Stimulated activated CD4-positive, alpha-beta T cell treated with anti-CD3 and anti-CD28 coated beads, Interleukin-12 subunit alpha, Interleukin-12 subunit beta, amount 100 ng/mL, for 48 hours (primary cell): ENCODE measurements around the gene CNTFR.

Source experiments
- DNase-seq, 3 donors: peaks; one replicate each; pipeline ENCODE4 v3.0.0-alpha.2; 2020; ENCODE audit warnings: low read depth in 2 of 3, low spot score in 1 of 3

CNTFR gene

GRCh38 chr9:34572628-34573027 lies 16.9 kb downstream of the CNTFR start:
- no peak for DNase-seq

DNA sequence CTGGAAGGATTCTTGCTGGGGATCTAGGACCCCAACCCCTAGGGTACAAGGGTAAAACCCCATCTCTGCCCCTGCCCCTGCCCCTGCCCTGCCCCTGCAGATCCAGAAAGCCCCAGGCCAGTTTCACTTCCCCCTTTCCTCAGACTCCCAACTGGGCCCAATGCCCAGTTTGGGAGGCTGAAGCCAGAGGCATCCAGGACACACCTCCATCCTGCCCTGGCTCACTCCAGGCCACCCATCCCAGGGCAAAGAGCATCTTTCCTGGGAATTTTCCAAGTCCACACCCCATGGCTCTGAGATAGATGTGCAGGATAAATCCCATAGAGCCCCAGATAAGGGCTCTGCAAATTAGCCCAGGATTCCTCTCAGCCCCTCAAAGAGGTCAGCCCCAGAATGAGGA lies 17.4 kb downstream of the CNTFR start:
- DNase-seq, result no peak

GRCh38 chr9:34571481-34571810 lies 18.1 kb downstream of the CNTFR start:
- no peak for DNase-seq

DNA sequence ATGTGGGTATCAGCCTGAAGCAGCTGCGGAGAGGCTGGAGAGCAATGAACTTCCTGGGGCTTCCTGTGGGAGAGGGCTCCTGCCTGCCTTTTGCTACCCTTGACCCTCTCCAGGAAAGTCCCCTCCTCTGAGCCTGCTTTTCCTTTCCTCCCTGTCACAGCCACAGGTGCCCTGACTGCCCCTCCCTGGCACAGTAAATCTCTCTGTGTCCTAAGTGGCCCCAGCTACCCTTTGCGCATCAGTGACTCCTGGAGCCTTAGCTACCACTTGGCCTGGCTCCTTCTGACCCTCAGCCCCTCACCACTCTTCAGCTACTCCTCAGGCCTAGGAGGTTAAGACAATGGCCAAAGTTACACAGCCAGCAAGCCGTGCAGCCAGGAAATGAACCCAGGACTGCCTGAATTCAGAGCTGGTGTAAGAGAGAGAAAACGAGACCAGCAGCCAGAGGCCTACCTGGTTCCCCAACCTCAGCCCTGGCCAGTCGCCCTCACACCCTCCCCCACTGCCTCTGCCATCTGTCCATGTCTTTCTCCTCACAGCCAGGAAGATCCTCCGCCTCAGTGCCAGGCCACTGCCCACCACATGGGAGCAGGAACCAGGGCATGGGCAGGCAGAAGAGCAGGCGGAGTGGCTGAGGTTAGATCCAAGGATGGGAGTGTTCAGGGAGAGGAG lies 18.6 kb downstream of the CNTFR start:
- DNase-seq, result no peak

DNA sequence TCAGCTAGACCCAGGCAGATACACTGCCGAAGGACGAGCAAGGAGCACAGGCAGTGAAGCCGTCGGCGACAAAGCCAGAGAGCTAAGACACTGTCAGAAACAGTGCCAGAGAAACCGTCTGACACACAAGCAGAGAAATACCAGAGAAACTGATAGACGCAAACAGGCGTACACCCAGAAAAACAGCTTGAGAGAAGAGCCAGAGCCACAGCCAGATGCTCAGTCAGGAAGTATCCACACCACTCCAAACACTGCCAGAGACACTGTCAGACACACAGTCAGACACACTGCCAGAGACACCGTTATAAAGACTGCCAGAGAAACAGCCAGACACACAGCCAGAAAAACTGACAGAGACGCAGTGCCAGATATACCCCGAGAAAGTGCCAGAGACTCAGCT lies 19.1 kb downstream of the CNTFR start:
- no peak for DNase-seq

DNA sequence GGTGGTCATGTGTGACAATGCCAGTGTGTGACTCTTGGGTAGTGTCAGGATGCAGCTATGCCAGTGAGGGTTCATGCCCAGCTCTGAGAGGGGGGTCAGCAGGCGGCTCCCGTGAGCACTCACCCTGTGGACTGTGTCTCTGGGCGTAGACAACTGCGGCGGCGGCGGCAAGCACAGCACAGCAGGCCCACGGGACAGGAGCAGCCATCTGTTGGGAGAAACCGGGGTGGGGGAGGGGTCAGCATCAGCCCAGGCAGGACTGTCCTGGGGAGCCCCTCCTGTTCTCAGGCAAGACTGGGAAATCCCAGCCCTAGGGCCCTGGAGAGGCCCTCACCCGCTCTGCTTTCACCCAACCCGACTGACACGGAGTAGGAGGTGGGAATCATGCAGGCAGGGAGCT lies 20.8 kb downstream of the CNTFR start:
- DNase-seq, result no peak

DNA sequence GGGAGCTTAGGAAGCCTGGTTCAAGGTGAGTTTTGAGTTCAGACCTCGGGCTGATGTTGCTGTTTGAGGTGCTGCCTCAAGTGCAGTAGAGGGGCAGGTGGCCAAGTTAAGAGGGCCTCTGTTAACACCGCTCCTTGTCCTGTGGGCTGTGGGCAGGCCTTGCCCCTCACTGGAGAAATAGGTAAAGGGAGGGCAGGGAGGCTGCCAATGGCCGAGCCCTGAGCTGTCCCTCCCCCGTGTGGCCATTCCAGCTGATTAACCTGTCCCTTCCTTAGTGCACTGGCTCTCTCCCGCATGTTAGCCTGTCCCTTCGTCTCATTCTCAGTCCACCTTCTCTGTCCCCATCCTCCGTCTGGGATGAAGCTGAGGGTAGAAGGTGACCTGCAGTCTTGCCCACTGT lies 21.4 kb downstream of the CNTFR start:
- no peak for DNase-seq

DNA sequence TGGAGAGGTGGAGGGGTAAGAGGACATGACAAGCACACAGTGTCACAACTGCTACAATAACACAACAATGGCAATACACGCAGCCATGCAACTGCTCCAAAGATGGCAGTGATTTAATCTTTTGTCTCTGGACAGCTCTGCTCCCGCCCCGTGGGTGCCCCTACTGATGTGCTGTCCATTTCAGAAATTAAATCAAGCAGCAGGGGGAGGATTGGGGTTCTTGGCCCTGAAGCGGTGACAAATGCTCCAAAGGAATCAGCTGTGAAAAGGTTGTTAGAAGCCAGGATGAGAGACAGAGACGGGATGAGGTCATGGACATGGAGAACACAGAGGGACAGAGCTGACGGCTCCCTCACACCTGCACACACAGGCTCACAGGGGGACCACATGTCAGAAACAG lies 22.6 kb downstream of the CNTFR start:
- no peak for DNase-seq

DNA sequence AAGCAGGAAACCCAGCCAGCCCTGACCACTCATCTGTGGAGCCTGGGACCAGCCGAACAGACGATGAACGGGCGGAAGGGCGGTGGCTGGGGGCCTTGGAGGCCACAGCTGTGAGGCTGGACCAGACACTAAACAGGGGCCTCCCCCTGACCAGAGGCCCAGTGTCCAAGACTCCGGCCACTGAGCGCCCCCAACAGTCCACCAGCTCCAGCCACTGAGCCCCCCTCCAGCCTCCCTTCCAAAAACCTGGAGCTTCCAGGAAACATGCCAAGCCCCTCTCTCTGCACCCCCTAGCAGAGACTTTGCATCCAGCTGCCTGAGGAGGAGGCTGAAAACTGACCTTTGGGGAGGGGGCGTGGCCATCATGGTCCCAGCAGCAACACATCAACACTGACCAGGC lies 23.2 kb downstream of the CNTFR start:
- no peak for DNase-seq

- DNase-seq, result no peak
These were observed 23.7 kb downstream of the CNTFR start for GRCh38 chr9:34565856-34566255.

- no peak for DNase-seq
These were observed 24.9 kb downstream of the CNTFR start for GRCh38 chr9:34564617-34565016.

DNA sequence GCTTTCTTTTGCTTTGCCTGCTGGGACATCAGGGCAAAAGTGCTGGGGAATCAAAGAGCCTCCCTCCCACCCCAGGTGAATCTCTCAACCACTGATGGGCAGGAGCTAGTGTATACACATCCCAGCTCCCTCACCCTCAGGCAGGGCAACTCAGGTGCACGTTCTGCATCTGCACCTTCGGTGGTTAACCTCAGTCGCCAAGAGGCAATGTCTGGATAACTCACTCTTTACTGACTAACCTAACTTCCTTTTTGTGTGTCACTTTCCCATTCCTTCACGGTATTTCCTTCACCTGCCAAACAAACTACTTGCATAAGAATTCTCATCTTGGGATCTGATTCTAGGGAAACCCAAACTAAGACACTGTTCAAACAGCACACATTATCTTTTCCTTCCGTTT lies 26.3 kb downstream of the CNTFR start:
- no peak for DNase-seq

DNA sequence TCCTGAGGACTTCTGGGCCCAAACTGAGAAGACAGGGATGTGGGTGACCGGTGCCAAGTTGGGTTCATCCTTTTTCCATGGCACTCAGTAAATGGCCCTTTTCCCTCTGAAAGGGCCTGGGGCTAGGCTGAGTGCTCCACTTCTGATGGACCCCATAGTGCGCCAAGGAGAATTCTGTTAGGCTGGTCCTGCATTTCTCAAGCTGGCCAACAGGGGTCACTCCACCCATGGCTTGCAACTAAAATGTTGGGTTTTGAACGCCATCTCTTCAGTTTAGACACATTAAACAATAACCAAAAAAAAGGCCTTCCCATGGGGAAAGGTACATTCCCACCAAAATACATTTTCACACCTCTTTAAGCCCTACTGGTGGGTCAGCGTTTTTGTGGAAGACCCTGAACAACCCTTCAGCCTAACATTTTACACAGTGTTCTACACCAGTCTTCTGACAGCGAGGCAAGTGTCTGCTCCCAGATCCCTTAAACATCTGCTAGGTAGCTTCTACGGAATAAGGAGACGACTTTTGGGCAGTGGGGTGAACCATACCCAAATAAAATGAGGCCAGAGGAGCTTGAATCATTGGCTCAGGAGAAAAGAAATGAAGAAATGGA lies 27.3 kb downstream of the CNTFR start:
- peak; percentile 13 to 41 (median 19) for DNase-seq

DNA sequence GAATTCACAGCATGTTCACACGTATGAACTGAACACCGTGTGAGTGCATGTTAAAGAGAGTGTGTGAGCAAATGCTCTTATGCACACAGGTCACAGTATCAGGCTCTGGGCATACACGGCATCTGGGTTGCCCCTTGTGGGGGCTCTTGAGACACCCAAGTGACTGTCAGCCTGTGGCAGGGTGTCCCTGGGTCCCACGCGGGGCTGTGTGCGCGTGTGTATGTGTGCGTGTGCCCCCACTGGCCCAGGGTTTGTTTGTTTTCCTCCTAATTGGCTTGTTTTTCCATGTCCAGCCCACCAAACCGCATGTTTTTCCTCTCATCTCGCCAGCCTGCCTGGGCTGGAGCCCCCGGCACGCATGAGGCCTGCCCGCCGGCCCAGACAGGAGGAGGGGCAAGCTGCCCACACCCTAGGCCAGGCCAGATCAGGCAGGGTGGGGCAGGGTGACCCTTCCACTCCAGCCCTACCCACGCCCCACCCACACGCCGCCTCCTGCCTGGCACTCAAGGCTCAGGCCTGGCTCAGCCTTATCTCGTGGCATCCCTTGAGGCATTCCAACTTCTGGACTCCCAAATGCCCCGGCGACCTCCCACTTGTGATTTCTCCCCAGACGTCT lies 28.8 kb downstream of the CNTFR start:
- no peak for DNase-seq

GRCh38 chr9:34559624-34560455 lies 29.7 kb downstream of the CNTFR start:
- no peak for DNase-seq

- DNase-seq, result no peak
These were observed 30.5 kb downstream of the CNTFR start for GRCh38 chr9:34558919-34559623.

DNA sequence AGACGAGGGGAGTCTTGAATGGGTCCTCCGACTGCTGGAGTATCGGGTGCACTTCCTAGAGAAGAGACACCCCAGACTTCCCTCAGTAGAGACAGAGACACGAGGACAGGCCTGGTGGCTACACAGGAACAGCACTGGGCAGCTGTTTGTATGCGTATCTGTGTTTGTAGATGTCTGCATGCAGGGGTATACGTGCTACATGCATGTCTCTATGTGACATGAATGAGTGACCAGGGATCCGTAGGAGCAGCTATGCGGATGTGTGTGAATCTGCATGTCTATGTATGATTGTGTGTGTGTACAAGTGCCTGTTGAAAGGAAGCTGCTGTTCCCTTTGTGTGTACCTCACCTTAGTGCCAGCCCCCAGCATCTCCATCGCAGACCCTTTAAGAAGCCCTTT lies 31.2 kb downstream of the CNTFR start:
- DNase-seq, result no peak

DNA sequence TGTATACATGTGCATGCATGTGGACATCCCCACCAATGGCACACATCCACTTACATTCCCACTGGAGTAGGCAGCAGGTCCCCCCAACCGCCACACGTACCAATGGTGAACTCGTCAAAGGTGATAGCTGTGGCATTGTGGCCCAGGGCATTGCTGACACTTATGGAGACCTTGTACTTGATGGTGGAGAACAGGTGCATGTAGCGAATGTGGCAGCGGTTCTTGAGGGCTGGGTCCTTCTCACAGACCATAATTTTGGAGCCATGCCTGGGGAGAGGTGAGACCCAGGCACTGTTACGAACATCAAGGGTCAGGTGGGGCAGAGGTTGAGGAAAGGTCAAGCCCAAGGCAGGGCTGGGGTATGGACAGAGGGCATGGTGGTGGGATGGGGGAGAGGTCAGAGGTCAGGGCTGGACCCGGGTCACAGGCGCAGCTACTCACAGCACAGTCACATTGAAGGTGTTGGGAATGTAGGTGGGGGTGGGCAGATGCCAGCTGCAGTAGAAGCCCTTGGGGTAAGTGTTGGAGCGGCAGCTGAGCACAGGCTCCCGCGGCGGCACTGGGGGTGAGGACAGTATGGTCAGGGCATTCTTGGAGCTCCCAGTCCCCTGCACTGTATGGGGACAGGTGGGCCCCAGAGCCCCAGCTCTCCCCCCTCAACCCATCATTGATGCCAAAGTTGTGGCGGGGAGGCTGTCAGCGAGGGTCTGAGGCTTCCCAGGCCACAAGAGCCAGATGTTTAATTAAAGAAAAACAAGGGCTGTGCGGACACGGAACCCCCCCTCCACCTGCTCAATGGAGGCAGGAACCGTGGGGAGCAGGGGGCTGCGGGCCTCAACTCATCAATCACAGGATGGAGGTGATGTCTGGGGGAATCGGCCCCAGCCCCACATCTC lies 31.9 kb downstream of the CNTFR start:
- no peak for DNase-seq

GRCh38 chr9:34556949-34557348 lies 32.6 kb downstream of the CNTFR start:
- no peak for DNase-seq

- no peak for DNase-seq
These were observed 33.5 kb downstream of the CNTFR start for GRCh38 chr9:34555936-34556525.
